ENCODE results near the gene CHTOP. TPM values are rescaled to one million over a fixed set of nuclear protein-coding genes. Genes with fewer than 3 reads are reported as not detected.
A peak's percentile ranks its signal among the peaks of the same experiment; 100 is the strongest.

CHTOP gene
- polyA plus RNA-seq, 10 donors: 77.9 to 97.5 (median 88.2) TPM

- no peak for DNase-seq
These were observed 22.5 kb upstream of the CHTOP start for GRCh38 chr1:153611356-153611755.

GRCh38 chr1:153612111-153612754, 21.6 kb upstream of the CHTOP start:
- DNase-seq: peak in 1 of 3 donors; percentile 78

GRCh38 chr1:153612755-153613331, 21.0 kb upstream of the CHTOP start, which contains the start of gene S100A16:
Gene S100A16, minus strand, starts transcription at chr1:153613137. Its CDS starts 4,986 bp downstream, at chr1:153608151.
- peak in 1 of 3 donors; percentile 86 for DNase-seq

- DNase-seq: no peak
These were observed 20.5 kb upstream of the CHTOP start for GRCh38 chr1:153613406-153613805.

GRCh38 chr1:153614189-153614900, 19.5 kb upstream of the CHTOP start:
- DNase-seq: no peak

GRCh38 chr1:153614906-153615305, 19.0 kb upstream of the CHTOP start:
- no peak for DNase-seq

GRCh38 chr1:153615406-153615805, 18.5 kb upstream of the CHTOP start:
- DNase-seq: no peak

GRCh38 chr1:153616144-153616916, 17.5 kb upstream of the CHTOP start, which contains the start of gene S100A14:
Gene S100A14, minus strand, starts transcription at chr1:153616325. Its CDS starts 467 bp downstream, at chr1:153615858.
- DNase-seq: no peak

GRCh38 chr1:153616917-153617311, 17.0 kb upstream of the CHTOP start:
- DNase-seq: no peak

- DNase-seq: peak in 1 of 3 donors; percentile 64
These were observed 16.2 kb upstream of the CHTOP start for GRCh38 chr1:153617663-153618062.

- no peak for DNase-seq
These were observed 14.7 kb upstream of the CHTOP start for GRCh38 chr1:153619171-153619570.

GRCh38 chr1:153623101-153623500, 10.8 kb upstream of the CHTOP start:
- DNase-seq: no peak

GRCh38 chr1:153624965-153625611, 8.8 kb upstream of the CHTOP start:
- no peak for DNase-seq

- no peak for DNase-seq
These were observed 7.4 kb upstream of the CHTOP start for GRCh38 chr1:153626477-153626903.

- peak; percentile 84 to 94 (median 91) for DNase-seq
These were observed 6.8 kb upstream of the CHTOP start, which contains the start of gene S100A13 for GRCh38 chr1:153626904-153627714. Gene S100A13, minus strand, starts transcription at chr1:153627505. Its CDS starts 1,033 bp downstream, at chr1:153626472.

GRCh38 chr1:153627715-153628626, 5.9 kb upstream of the CHTOP start, which contains the start of gene S100A1:
Gene S100A1, plus strand, starts transcription at chr1:153628434. Its CDS starts 2,088 bp downstream, at chr1:153630522.
- DNase-seq: no peak

- no peak for DNase-seq
These were observed 5.1 kb upstream of the CHTOP start for GRCh38 chr1:153628638-153629342.

- no peak for DNase-seq
These were observed 4.6 kb upstream of the CHTOP start for GRCh38 chr1:153629343-153629665.

GRCh38 chr1:153629971-153630370, 3.9 kb upstream of the CHTOP start:
- DNase-seq: no peak

Measured in muscle of back (tissue), 11 donors.